ENCODE data around the gene SHANK3. TPM values are rescaled to one million over a fixed set of nuclear protein-coding genes. Genes with fewer than 3 reads are reported as not detected.
"Not testable (repeated sequence)": the region's sequence is repeated elsewhere in the genome, so short reads cannot be mapped to it uniquely, and the experiment has no call there.

SHANK3 gene
- total RNA-seq, 1 donor from 2014 or later = not detected

GRCh38 chr22:50630376-50630775 is 42.2 kb upstream of the SHANK3 start:
- ATAC-seq (ENCODE audit: low read depth) = no peak
- no peak overlapping the region for H3K27ac Mint-ChIP-seq
- POLR2A ChIA-PET = no interaction called here

GRCh38 chr22:50633086-50633485 is 39.5 kb upstream of the SHANK3 start:
- no peak overlapping the region for H3K27ac Mint-ChIP-seq
- TF ChIP-seq, protein P1, sequence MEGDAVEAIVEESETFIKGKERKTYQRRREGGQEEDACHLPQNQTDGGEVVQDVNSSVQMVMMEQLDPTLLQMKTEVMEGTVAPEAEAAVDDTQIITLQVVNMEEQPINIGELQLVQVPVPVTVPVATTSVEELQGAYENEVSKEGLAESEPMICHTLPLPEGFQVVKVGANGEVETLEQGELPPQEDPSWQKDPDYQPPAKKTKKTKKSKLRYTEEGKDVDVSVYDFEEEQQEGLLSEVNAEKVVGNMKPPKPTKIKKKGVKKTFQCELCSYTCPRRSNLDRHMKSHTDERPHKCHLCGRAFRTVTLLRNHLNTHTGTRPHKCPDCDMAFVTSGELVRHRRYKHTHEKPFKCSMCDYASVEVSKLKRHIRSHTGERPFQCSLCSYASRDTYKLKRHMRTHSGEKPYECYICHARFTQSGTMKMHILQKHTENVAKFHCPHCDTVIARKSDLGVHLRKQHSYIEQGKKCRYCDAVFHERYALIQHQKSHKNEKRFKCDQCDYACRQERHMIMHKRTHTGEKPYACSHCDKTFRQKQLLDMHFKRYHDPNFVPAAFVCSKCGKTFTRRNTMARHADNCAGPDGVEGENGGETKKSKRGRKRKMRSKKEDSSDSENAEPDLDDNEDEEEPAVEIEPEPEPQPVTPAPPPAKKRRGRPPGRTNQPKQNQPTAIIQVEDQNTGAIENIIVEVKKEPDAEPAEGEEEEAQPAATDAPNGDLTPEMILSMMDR (IDR thresholded peaks at IDR 0.05) = no peak
- no peak overlapping the region for H3K4me3 Mint-ChIP-seq
- ChIA-PET POLR2A (interaction anchor here (0.6 kb wide), 1 partner anchor 13 kb away, joined by 4 read pairs; no protein-coding TSS in a partner anchor), CTCF (no interaction called here)
- intact Hi-C loops (cut with micrococcal nuclease) = no loop called here
- no peaks in the 10 kb centered on the region for H3K27me3 Mint-ChIP-seq
- DNase-seq (no peak), ATAC-seq (ENCODE audit: low read depth) (no peak)
- no peaks in the 10 kb centered on the region for H3K9me3 Mint-ChIP-seq
- peaks cover 9% of the 10 kb centered on the region for H3K4me1 Mint-ChIP-seq
- H3K36me3 Mint-ChIP-seq (ENCODE audit: low read depth) = no peaks in the 10 kb centered on the region

More at GRCh38 chr22:50630376-50630775, 42.2 kb upstream of the SHANK3 start:
- H3K36me3 Mint-ChIP-seq (ENCODE audit: low read depth) = peaks cover 3% of the 10 kb centered on the region
- H3K27me3 Mint-ChIP-seq = no peaks in the 10 kb centered on the region
- TF ChIP-seq, protein P1 (IDR thresholded peaks at IDR 0.05) = no peak
- CTCF ChIA-PET = no interaction called here
- H3K4me1 Mint-ChIP-seq = peaks cover 14% of the 10 kb centered on the region
- no peaks in the 10 kb centered on the region for H3K9me3 Mint-ChIP-seq
- DNase-seq = no peak
- intact Hi-C loops (cut with micrococcal nuclease) = no loop called here
- no peak overlapping the region for H3K4me3 Mint-ChIP-seq

DNA sequence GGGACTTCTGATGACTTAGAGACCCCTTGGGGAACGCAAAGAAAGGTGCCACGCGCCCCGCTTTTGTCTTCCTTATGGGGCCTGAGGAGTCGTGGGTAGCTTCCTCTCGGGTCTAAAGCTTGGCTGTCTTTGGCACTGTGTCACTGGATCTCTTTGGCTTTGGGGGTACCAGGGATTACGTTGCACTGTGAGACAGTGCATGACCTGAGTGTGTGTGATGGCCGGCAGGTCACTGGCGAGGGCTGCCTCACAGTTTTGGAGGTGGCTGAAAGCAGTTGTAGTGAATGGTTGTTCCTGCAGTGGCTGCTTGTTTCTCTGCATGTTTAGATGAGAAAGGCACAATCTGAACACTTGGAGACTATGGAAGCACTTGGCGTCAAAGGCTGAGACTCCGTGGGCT is 38.9 kb upstream of the SHANK3 start:
- ATAC-seq (ENCODE audit: low read depth) (no peak), DNase-seq (no peak)
- no peaks in the 10 kb centered on the region for H3K9me3 Mint-ChIP-seq
- POLR2A ChIA-PET = no interaction called here
- H3K4me3 Mint-ChIP-seq = no peak overlapping the region
- no peaks in the 10 kb centered on the region for H3K36me3 Mint-ChIP-seq (ENCODE audit: low read depth)
- H3K27me3 Mint-ChIP-seq = no peaks in the 10 kb centered on the region
- intact Hi-C loops (cut with micrococcal nuclease) = no loop called here
- CTCF ChIA-PET = no interaction called here
- TF ChIP-seq, protein P1 (IDR thresholded peaks at IDR 0.05) = no peak
- no peak overlapping the region for H3K27ac Mint-ChIP-seq
- H3K4me1 Mint-ChIP-seq = peaks cover 3% of the 10 kb centered on the region

DNA sequence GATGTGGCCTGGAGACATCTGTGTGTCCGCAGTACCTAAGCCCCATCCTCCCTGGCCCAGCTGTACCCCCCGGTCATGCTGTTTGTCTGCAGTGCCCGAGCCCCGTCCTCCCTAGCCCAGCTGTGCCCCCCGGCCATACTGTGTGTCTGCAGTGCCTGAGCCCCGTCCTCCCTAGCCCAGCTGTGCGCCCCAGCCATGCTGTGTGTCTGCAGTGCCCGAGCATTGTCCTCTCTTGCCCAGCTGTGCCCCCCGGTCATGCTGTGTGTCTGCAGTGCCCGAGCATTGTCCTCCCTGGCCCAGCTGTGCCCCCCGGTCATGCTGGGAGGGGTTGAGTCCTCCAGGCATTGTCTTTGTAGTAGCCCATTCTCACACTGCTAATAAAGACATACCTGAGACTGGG is 37.0 kb upstream of the SHANK3 start:
- TF ChIP-seq, protein P1 (IDR thresholded peaks at IDR 0.05) = no peak
- H3K27me3 Mint-ChIP-seq = no peaks in the 10 kb centered on the region
- no peak overlapping the region for H3K27ac Mint-ChIP-seq
- no peaks in the 10 kb centered on the region for H3K9me3 Mint-ChIP-seq
- no peak overlapping the region for H3K4me3 Mint-ChIP-seq
- ChIA-PET POLR2A (no interaction called here), CTCF (no interaction called here)
- intact Hi-C loops (cut with micrococcal nuclease) = no loop called here
- DNase-seq (no peak), ATAC-seq (ENCODE audit: low read depth) (no peak)
- H3K36me3 Mint-ChIP-seq (ENCODE audit: low read depth) = no peaks in the 10 kb centered on the region
- no peaks in the 10 kb centered on the region for H3K4me1 Mint-ChIP-seq

GRCh38 chr22:50640296-50640695 is 32.3 kb upstream of the SHANK3 start:
- not testable (repeated sequence) for H3K4me1 Mint-ChIP-seq; DNase-seq; H3K36me3 Mint-ChIP-seq (ENCODE audit: low read depth); H3K27ac Mint-ChIP-seq; H3K27me3 Mint-ChIP-seq; H3K4me3 Mint-ChIP-seq; H3K9me3 Mint-ChIP-seq; ATAC-seq (ENCODE audit: low read depth)
- POLR2A ChIA-PET = interaction anchor here (2.7 kb wide), 1 partner anchor 12 kb away, joined by 17 read pairs; the partner anchor contains the start of gene ARSA
- intact Hi-C loops (cut with micrococcal nuclease) = loop anchor here (1.0 kb wide), 1 partner anchor 12 kb away; the partner anchor contains the start of gene ARSA
- CTCF ChIA-PET = interaction anchor here (0.9 kb wide), 1 partner anchor 12 kb away, joined by 3 read pairs; the partner anchor contains the start of gene ARSA
